HUDEP-2 (cell line): Measurements from ENCODE around the gene NAXD.
A peak's percentile ranks its signal among the peaks of the same experiment; 100 is the strongest.
"Not testable (repeated sequence)": the region's sequence is repeated elsewhere in the genome, so short reads cannot be mapped to it uniquely, and the experiment has no call there.

Experiments
- DNase-seq, 76 experiments: peaks; one replicate each; lab custom pipeline; 2025; ENCODE audit not compliant: unreplicated experiment in 76 of 76; lab: John Stamatoyannopoulos, UW

NAXD gene

DNA sequence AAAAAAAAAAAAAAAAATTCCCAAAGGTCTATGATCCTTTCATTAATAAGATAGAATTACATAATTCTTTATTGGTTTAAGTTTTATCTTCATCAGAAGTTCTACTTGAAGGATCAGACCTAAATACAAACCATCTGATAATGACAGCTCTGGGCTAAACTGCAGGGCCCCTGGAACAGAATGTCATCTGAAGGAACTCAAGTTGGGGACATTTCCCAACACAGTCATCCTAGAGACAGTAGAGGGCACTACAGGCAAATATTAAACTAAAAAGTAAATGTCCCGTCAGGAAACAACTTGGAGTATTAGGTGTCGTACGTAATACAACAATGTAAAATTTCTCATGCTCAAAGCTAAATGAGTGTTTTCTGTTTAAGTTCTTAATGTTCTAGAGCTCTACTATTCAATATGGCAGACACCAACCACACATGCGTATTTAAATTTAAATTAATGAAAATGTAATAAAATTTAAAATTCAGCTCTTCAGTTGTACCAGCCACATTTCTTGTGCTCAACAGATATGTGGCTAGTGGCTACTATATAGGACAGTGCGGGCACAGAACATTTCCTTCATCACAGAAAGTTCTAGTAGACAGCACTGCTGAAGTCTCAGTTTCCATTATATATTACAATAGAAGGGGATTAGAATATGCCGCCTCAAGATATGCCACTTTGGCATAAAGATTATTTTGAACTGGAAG lies 21.8 kb upstream of the NAXD start:
- DNase-seq = peak in 39 of 76 experiments; percentile 3 to 71 (median 38)

DNA sequence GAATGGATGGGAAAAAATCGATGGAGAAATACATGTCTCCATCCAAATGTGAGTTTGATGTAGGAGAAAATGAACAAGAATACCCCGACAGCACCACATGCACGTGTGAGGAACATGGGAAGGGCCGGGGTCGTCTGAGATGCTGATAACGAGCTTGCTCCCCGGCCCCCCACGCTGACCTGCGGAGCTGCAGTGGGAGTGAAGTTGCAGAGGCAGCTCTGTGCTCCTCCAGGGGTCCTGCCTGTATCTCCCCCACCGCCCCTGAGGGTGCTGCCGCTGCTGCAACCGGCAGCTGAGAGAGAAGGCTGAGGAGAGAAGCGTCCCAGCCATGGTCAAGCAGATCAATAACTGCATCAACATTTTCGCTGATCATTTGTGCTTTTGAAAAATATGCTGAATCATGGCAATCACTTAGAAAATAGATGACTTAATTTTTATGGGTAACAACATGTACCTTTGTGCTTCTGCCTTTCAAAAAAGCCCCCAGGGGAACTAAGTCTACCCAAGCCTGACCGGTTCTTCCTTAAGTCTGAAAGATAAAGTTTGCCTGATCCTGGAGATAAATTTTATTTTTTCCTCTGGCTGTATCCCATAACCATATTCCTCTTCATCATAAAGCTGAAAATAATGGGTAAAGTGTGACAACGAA lies 18.2 kb upstream of the NAXD start:
- DNase-seq = no peak

DNA sequence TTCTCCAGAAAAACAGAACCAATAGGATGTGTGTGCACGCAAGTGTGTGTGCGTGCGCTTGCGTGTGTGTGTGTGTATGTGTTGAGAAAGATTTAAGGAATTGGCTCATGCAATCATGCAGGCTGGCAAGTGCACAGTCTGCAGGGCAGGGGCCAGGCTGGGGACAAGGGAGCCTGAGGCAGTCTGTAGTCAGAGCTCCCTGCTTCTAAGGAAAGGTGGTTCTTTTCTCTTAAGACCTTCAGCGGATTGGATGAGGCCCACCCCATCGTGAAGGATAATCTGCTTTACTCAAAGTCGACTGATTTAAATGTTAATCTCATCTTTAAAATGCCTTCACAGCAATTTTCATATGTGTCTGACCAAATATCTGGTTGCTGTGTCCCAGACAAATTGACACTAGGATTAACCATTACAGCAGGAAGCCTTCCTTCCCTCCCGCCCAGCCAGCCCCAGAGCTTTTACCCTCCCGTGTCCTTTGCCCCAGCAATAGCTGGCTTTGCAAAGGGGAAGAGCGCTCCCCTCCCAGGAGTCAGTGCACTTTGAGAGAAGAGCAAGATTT lies 15.0 kb upstream of the NAXD start:
- DNase-seq = no peak

DNA sequence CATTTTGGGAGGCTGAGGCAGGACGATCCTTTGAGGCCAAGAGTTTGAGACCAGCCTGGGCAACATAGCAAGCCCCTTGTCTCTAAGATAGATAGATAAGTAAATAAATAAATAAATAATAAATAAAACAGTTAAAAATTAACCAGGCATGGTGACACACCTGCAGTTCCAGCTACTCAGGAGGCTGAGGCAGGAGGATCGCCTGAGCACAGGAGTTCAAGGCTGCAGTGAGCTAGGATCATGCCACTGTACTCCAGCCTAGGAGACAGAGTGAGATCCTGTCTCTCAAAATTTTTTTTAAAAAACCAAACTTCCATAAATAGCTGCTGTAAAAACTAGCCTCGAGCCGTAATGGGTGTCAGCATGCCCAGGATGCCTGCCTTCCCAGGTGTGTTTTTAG lies 14.4 kb upstream of the NAXD start:
- DNase-seq = no peak

DNA sequence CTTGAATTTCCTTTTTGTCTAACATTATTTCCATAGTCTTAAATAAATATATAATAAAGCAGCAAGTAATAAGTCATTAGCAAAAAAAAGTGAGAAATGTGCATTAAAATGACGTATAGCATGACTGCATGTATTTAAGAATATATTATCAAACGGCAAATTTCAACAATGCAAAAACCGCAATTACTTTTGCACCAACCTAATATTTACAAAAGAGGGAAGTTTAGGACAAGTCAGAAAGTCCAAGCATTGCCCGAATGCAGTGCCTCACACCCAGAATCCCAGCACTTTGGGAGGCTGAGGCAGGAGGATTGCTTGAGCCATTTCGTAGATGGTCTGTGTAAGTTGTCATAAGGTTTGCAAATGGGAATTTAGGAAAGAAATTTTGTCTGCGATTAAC lies 10.2 kb upstream of the NAXD start:
- no peak for DNase-seq

DNA sequence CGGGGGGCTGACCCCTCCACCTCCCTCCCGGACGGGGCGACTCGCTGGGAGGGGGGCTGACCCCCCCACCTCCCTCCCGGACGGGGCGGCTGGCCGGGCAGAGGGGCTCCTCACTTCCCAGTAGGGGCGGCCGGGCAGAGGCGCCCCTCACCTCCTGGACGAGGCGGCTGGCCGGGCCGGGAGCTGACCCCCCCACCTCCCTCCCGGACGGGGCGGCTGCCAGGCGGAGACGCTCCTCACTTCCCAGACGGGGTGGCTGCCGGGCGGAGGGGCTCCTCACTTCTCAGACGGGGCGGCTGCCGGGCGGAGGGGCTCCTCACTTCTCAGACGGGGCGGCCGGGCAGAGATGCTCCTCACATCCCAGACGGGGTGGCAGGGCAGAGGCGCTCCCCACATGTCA lies 9.1 kb upstream of the NAXD start:
- DNase-seq = not testable (repeated sequence)

DNA sequence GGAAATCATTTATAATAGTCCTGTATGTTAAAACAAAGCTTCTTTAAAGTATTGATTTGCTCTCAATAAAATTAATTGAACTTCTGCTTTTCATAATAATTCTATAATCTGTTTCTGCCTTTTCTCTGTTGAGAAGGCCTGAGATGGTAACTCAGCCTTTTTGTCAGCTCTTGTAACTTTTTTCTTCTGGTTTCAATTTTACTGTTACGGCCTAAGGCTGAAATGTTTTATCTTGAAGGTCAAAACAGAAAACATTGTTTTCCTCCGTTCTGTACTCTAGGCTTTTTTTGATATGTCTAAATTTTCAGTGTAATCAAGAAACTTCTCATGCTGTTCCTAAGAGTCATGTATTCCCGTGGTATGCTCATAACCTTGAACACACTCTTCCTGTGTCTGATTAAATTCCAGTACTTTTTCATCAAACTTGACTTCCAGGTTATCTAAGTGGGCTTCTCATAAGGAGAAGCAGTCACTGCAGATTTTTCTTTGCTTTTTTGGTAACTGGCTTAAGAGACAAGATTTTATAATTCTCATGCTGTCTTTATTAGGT lies 7.6 kb upstream of the NAXD start:
- no peak for DNase-seq

DNA sequence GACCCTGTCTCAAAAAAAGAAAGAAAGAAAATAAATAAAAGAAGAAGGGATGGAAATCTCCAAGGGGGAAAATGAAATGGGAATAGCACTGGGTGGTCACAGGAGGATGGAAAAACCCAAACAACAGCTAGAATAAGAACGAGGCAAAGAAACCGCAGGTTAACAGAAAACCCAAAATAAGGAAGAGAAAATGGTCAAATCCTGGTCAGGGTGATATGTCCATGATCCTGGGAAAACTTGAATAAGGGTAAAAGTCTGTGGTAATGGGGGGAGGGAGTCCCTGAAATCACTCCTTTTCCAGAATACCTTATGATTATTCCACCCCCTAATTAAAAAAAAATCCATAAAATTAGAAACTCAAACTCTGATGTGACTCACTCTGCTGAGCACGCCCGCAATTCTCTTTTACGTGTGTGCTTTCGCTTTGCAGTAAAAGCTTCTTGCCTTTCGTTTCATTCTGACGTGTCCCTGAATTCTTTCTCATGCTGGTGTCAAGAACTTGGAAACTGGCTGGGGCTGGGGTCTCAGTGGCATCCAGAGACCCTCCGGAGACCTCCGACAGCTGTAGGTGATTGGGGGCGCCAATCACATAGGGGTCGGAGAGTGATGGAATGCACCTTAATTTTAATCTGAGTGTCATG lies 4.3 kb upstream of the NAXD start:
- no peak for DNase-seq

DNA sequence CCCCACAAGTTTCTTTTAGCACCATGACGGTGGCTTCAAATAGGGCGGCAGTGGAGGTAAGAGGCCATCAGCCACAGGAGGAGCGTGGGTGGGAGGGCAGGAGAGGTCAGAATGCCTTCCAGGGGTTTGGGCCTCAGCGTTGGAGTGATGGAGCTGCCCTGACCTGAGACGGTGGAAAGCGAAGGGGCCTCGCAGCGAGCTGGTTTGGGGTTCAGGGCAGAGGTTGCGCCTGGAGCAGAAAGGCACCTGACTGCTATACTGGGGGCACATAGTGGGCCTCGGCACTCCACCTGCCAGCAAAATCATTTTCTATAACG lies 382 bp upstream of the NAXD start:
- no peak for DNase-seq

DNA sequence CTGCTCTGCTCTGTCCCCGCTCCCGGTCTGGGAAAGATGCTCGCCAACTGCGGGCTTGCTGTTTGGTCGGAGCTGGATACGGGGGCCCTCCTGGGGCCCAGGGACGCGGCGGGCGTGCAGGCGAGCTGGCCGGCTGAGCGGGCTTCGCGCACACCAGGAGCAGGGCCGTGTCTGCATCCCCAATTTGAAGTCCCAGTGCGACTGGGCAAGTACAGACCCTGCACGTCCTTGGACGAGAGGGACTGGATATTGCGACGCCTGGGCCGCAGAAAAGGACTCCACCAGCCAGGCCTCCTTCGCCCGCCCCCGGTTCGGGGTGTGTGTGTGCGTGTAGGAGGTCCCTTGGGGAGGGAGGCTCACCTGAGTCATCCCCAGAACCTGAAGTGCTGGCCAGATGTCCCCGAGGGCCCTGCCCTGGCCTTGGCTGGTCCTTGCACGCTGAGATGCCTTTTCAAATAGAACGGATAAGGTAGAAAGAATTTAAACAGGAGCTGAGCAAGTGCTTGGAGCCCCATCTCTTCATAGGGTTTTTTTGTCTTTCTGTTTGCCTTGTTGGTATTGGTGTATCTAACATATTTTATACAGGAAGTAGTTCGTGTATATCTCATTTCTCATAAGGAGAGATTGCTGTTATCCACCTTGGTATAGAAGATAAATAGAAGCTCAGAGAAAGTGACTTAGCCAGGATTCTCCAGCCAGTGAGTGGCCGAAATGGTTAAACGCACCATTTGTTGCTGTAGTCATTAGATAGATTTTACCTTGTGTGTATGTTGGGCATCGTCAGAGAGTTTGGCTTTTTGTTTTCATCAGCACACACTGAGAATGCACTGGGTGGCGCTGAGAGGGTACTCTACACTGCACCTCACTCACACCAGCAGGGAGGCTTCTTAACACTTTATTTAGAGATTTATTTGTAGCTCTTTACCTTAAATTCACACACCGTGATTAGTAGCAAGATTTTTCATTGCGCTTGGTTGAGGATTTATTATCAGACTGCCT lies 1.1 kb downstream of the NAXD start:
- DNase-seq = peak in 12 of 76 experiments; percentile 2 to 29 (median 13)

DNA sequence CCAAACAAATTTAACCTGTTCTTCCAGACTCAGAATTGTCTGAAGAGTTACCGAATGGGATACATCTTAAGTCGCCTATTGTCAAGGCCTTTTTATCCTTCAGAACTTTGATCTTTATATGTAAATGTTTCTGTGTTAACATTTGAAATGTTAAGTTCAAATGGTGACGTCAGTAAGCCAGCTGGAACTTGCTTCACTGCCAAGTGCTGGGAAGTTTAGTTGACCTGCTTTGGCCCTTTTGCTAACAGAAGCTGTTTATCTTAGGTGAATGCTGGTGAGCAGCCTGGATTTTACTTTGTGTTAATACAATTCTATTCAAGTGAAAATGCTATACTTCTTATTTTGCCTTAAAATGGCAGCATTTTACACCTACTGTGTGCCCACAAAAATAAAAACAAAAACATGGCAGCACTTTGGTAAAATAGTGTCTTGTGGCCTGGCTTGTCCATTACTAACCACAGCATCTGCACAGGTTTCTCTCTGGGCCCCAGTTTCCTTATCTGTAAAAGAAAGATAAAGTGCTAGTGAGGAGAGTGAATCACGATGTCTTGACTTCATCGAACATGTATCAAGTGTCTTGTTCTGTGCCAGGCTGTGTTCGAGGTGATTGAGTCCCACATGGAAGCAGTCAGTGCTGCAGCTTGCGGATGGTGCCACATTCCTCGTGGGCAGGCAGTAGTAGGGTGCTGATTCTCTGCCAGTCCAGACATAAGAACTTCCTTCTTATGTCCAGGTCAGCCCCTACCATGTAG lies 2.2 kb downstream of the NAXD start:
- DNase-seq = peak in 38 of 76 experiments; percentile 7 to 68 (median 32)

DNA sequence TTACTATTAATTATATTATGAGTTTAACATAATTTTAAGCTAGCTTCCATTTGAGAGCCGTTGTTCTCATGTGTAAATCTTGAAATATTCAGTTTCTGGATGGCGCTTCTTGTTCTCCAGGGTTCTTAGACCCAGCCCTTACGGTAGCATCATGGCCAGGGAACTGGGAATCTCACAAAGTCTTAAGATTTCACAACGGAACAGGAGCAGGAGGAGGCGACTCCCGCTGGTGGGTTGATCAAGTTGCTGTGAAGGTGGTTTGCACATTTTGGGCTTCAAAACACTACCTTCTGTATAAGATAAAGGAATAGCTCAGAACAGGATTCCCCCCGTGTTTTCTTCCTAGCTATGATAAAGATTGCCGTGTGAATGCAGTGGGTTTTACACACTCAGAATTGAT lies 2.8 kb downstream of the NAXD start:
- DNase-seq = peak in 1 of 76 experiments; percentile 1

DNA sequence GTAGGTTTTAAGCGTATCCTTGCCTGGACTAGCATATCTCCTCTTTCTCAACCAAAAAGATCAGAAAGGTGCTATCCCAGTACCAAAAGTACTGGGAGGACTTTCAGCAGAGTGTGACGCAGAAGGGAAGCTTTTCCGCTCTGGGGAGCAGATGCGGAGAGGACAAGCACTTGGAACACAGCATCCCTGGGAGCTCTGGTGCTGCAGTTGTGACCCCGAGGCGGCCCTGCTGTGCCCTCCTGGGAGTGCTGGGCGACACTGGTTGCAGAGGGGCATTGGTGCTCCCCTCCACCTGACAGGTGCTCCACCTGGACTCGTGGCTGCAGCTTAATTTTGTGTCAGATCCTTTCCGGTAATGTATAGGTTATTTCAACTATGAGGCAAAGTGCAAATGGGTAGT lies 3.4 kb downstream of the NAXD start:
- no peak for DNase-seq

DNA sequence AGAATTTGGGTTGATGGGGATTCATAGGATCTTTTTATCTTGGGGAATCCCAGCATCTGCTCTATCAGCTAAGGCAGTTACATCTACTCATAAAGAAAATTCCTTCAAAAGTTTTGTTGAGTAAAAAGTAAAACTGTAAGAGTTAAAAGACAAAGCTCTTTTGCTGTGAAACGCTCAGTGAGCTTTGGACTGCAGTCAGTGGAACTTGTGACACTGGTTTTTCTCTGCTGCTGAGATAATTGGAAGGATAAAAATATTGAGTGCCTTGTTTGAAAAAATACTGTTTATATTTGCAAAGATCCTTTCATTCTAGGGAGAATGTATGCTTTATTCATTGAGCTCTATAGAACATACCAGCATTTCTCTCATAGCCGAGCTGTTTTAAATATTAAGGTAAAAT lies 5.3 kb downstream of the NAXD start:
- no peak for DNase-seq

DNA sequence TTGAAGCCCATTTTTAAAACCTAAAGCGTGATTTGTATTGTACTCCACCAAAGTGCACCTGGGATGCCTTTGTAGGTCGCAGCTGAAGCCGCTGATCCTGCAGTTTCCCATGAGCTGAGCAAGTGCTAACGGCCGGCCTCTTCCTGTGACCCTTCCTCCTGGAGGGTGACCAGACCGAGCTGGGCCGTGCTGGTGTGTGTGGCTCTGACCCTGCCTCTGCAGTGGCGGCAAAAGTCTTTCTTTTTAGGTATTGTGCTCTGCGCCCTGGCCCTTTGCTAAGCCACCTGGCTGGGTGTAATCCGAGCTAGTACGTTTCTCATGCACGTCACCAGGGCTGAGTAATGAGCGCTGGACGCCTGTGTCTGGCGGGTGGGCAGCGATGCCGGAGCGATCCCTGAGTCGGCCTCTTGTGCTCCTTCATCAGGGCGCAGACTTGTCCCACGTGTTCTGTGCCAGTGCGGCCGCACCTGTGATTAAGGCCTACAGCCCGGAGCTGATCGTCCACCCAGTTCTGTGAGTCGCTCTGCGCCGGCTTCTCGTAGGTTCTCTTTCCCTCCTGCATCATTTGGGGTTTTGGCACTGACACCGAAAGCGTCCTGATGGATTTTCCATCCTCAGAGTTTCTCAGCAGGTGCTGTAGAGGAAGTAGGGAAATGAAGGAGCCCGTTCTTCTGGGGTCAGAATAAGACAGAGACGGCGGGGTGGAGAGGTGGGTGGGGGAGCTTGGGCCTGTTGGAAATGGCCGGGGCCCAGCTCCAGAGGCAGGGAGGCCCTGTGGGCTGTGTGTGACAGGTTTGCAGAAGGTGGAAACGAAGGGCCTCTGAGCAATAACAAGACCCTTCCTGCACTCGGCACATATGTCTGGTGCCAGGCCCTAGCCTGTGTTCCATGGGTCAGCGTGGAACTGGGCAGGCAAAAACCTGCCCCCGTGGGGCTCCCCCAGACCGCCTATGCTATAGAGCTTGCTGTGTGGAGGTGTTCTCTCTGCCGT lies 9.7 kb downstream of the NAXD start:
- DNase-seq = no peak

DNA sequence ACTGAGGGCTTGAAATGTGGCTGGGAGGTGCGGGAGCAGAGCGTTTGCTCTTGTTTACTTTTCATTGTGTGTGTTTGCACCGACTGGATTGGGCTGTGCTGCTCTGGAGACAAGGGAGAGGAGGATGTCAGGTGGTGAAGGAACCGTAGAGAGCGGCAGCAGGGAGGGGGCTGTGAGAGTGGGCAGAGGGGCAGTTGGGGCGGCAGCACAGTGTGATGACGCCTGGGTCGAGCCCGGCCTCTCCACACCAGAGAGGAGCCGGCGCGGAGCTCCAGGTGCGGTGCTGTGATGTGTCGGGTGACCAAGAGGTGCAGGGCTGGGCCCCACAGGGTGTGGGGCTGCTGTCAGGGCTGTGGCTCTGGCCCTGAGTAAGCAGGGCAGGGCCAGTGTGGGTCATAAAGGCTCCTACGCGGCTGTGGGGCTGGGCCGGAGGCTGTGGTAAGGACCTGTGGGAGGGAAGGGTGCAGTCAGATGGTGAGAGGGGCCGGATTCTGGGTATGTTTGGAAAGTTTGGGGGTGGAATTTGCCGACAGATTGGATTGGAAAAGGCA lies 10.5 kb downstream of the NAXD start:
- peak in 9 of 76 experiments; percentile 3 to 55 (median 13) for DNase-seq

DNA sequence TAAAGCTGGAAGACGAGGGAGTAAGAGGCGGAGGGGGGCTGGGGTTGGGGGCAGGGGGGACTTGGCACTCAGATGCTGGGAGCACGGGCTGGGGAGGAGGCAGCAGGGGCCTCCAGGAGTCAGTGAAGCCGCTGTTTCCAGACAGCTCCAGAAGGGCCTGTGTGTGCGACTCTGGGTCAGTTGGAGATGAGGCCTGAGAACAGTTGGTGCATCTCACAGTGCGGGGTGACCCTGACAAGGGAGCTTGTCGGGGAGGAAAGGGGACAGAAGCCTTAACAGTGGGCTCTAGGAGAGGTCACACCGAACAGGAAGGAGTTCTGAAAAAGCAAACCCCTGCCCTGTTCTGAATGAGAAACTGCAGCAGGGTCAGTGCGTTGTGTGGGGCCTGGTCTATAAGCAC lies 11.2 kb downstream of the NAXD start:
- no peak for DNase-seq

DNA sequence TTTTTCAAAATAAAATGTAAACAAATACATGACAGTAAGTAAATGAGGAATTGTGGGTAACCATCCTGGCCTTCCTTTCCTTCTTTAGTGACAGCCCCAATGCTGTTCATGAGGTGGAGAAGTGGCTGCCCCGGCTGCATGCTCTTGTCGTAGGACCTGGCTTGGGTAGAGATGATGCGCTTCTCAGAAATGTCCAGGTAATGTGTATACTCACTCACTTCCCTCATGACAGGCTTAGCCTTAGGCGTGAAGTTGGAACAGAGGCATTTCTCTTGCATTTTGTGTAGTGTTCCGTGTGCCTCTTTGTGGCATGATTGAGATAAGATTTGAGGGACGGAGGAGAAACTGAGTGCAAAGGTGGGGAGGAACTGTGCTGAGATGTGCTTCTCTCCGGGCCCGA lies 12.0 kb downstream of the NAXD start:
- DNase-seq = no peak
